ENCODE results near the gene IL36B.

The IL36B gene

GRCh38 chr2:113075600-113075999 is 22.9 kb upstream of the IL36B start:
- DNase-seq = no peak

GRCh38 chr2:113075030-113075429 is 22.4 kb upstream of the IL36B start:
- no peak for DNase-seq

- DNase-seq = no peak
These were observed 20.7 kb upstream of the IL36B start for GRCh38 chr2:113073325-113073834.

- DNase-seq = no peak
These were observed 19.9 kb upstream of the IL36B start for GRCh38 chr2:113072584-113072983.

GRCh38 chr2:113070606-113070975 is 17.9 kb upstream of the IL36B start:
- no peak for DNase-seq

- DNase-seq = no peak
These were observed 17.3 kb upstream of the IL36B start for GRCh38 chr2:113069676-113070605.

GRCh38 chr2:113068706-113069485 is 16.2 kb upstream of the IL36B start:
- no peak for DNase-seq

- DNase-seq = no peak
These were observed 15.6 kb upstream of the IL36B start for GRCh38 chr2:113068249-113068648.

GRCh38 chr2:113067681-113068080 is 15.0 kb upstream of the IL36B start, which contains the start of gene IL1F10:
IL1F10 (plus strand) TSS chr2:113067970; CDS start chr2:113072739, 4,769 bp downstream.
- DNase-seq = no peak

- no peak for DNase-seq
These were observed 12.2 kb upstream of the IL36B start for GRCh38 chr2:113064898-113065297.

GRCh38 chr2:113064281-113064680 is 11.6 kb upstream of the IL36B start:
- no peak for DNase-seq

- no peak for DNase-seq
These were observed 9.5 kb upstream of the IL36B start for GRCh38 chr2:113061896-113062770.

GRCh38 chr2:113061241-113061640 is 8.6 kb upstream of the IL36B start:
- DNase-seq = no peak

- no peak for DNase-seq
These were observed 8.1 kb upstream of the IL36B start for GRCh38 chr2:113060796-113061195.

- no peak for DNase-seq
These were observed 7.7 kb upstream of the IL36B start for GRCh38 chr2:113060396-113060795.

GRCh38 chr2:113058998-113059960 is 6.6 kb upstream of the IL36B start, which contains the start of gene IL36RN:
IL36RN (plus strand) TSS chr2:113059198; CDS start chr2:113059439, 241 bp downstream.
- no peak for DNase-seq

- DNase-seq = no peak
These were observed 5.8 kb upstream of the IL36B start for GRCh38 chr2:113058411-113058994.

- DNase-seq = no peak
These were observed 4.5 kb upstream of the IL36B start for GRCh38 chr2:113057117-113057516.

GRCh38 chr2:113056521-113056920 is 3.9 kb upstream of the IL36B start:
- no peak for DNase-seq

- no peak for DNase-seq
These were observed 1.4 kb upstream of the IL36B start for GRCh38 chr2:113054066-113054465.

- DNase-seq = no peak
These were observed 999 bp upstream of the IL36B start for GRCh38 chr2:113053666-113054065.

All from stimulated activated CD4-positive, alpha-beta T cell treated with anti-CD3 and anti-CD28 coated beads, Interleukin-4, amount 100 ng/mL, for 4 hours (primary cell).